GM19468 (cell line): Measurements from ENCODE around the gene APOF.
"Not testable (repeated sequence)": the region's sequence is repeated elsewhere in the genome, so short reads cannot be mapped to it uniquely, and the experiment has no call there.

ENCODE experiments used
- ATAC-seq: cut with Tn5 transposase; IDR thresholded peaks from one replicate; pipeline ENCODE4 v1.9.1; 2021; ENCODE audit warnings: mild to moderate bottlenecking, moderate library complexity, moderate number of reproducible peaks; ENCODE audit not compliant: unreplicated experiment; ENCODE audit errors: extremely low read depth

Gene APOF

DNA sequence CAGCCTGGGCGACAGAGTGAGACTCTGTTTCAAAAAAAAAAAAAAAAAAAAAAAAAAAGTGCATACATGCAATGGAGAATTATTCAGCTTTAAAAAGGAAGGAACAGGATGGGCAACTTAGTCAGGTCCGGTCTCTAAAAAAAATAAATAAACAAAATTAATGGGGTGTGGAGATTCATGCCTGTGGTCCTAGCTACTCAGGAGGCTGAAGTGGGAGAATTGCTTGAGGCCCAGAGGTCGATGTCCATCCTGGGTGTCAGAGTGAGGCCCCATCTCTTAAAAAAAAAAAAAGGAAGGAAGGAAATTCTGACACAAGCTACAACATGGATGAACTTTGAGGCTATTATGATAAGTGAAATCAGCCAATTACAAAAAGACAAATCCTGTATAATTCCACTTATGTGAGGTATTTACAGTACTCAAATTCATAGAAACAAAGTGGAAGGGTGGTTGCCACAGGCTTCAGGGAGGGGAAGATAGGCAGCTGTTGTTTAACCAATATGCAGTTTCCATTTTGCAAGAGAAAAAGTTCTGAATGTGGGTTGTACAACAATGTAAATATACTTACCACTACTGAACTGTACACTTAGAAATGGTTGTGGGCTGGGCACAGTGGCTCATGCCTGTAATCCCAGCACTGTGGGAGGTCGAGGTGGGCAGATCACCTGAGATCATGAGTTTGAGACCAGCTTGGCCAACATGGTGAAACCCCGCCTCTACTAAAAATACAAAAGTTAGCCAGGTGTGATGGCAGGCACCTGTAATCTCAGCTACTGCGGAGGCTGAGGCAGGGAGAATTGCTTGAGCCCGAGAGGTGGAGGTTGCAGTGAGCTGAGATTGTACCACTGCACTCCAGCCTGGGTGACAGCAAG lies 12.3 kb upstream of the APOF start:
- no peak for ATAC-seq

DNA sequence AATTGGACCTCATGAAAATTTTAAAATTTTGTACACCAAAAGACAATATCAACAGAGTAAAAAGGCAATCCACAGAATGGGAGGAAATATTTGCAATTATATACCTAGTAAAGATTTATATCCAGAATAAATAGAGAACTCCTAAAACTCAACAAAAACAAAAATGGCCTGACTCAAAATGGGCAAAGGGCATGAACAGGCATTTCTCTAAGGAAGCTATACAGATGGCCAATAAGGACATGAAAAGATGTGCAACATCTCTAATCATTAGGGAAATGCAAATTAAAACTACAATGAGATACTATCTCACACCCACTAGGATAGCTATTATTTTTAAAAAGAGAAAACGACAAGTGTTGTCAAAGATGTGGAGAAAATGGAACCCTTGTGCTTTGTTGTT lies 10.9 kb upstream of the APOF start:
- ATAC-seq = no peak

DNA sequence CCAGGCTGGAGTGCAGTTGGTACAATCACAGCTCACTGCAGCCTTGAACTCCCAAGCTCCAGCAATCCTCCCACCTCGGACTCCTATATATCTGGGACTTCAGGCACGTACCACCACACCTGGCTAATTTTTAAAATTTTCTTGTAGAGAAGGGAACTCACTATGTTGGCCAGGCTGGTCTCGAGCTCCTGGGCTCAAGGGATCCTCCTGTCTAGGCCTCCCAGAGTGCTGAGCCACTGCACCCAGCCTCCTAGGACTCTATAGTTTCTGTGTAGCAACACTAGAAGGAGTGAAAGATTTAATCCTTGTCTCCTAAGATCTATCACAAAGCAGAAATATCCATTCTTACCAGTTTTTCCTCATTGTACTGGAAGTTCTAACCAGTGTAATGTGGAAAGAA lies 4.3 kb upstream of the APOF start:
- no peak for ATAC-seq

DNA sequence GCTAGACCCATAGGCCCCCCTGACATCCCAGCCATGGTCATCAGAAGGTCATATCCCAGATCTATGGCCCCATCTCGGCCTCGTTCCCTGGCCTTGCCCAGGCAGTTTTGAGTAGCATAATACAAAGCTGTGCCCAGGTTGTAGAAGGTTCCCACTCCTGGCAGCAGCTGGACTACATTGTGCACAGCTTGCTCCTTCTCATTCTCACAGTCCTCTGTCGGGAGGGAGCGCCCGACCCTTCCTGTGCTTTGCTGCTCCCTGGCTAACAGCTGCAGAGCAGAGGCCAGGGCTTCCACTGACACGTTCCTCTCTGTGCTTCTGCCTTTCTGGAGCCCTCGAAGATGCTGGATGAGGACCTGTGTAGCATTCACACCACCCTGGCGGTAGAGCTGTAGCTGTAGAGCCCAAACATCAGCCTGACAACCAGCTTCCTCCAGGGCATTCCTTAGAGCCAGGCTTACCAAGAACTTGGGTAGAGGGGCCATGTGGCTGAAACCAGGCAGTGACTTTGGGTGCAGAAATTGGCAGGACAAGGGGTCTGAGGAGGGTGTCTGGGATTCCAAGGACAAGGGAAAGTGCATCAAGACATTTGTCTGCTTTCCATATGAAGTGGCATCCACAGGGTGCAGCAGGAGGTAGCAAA lies 1.0 kb downstream of the APOF start:
- no peak for ATAC-seq

DNA sequence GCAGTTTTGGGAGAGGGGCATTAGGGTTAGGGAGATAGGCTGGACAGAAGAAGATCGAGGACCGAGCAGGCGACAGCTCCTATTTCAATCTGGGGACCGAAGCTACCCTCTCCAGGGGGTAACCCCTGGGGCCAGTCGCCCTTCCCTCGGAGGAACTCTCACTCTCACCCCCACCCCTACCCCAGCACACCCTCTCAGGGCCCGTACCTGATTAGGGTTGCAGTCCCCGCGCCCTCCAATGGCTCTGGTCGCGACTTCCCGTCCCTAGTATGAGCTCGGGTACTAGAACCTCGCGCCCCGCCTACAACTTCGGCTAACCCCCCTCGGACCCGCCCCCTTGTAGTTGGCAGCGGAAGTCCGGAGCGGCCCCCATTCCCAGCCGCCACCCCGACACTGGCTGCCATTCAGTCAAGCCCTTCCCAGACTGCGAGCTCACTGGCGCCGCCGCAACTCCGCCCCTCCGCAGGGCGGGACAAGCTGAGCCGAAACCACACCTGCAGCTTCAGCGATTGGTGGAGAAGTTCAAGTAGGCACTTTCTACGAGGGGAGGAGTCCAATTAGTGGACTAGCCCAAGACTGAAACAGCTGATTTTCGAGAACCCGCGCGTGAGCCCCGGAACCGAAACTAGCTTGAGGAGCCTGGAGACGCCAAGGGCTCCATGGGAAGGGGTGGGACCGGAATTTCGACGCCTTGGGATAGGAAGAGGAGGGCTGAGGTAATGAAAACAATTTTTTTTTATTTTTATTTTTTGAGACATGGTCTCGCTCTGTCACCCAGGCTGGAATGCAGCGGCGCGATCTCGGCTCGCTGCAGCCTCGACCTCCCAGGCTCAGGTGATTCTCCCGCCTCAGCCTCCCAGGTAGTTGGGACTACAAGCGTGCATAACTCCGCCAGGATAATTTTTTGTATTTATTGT lies 2.5 kb downstream of the APOF start, which contains the start of gene STAT2:
TSS of gene STAT2 (minus strand) at position 257 of the 917 bp plus-strand sequence. CDS start 3,536 bp downstream, outside the sequence.
- ATAC-seq = peak; percentile 91

DNA sequence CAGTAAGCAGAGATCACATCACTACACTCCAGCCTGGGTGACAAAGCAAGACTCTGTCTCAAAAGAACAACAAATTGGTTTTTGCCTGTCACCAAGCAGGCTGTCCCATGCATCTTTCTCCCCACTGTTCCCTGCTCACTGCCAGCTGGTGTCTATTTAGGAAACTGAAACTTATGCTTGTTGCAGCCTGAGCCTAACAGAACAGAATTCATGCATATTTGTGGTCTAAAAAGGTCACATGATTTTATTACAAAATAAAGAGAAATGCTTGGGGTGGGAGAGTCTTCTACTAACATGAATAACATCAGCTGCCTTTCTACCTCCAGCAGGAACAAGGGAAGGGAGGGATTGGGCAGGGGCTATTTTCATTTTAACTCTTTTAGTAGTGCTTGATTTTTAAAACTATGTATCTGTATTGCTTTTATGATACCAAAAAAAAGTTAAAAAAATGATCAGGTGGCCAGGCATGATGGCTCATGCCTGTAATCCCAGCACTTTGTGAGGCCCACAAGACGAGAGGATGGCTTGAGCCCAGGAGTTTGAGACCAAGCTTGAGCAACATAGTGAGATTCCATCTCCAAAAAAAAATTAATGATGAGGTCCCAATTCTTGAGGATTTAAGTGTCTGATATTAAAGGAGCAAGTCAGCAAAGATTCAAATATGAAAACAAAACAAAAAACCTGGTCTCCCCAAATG lies 3.7 kb downstream of the APOF start:
- no peak for ATAC-seq

DNA sequence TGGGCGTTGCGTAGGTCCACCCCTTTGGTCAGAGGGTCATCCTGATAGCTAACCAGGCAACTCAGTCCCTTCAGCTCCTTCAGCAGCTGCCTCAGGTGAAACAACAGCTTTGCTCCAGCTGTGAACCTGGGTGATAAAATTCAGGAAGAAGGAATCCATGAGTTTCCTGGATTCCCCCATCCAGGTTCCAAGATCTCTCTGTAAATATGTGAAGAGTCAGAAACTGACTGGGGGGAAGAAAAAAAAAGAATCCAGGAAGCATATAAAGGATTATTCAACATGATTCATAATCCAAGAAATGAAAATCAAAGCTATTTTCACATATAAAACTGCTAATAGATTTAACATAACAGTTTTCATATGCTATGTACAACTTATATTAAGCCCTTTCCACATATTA lies 11.3 kb downstream of the APOF start:
- no peak for ATAC-seq

DNA sequence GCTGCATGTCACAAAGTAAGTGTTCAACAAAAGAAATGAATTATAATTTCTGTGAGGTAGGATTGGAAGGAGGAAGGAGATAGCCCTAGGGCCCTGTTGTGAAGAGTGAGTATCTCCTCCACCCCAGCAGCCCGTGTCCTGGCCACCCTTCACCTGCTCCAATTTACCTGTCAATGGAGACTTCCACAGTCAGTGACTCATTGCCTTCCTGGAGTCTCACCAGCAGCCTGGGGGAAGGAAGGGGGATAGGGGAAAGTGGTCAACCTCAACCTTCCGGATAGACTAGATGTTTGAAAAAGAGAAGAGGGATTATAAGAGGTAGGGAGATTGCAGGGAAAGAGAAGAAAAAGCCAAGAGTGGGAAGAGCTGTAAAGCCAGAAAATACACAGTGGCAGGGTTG lies 12.0 kb downstream of the APOF start:
- ATAC-seq = no peak

DNA sequence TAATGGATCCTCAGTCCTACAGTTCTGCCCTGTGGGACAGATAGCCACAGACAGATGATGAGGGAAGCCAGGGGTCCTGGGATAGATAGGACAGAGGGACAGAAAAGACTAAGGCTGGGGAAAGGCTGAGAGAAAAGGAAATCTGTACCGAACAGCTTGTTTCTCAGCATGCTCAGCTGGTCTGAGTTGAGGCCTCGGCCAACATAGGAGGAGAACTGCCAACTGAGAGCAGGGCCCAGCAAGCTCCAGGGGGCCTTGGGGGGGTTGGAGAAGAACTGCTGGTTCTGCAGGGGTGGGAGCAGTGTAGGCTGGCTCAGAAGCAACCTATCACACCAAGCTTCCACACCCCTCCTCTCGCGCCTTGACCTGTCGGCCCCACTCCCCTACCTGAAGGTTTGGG lies 13.9 kb downstream of the APOF start:
- no peak for ATAC-seq

DNA sequence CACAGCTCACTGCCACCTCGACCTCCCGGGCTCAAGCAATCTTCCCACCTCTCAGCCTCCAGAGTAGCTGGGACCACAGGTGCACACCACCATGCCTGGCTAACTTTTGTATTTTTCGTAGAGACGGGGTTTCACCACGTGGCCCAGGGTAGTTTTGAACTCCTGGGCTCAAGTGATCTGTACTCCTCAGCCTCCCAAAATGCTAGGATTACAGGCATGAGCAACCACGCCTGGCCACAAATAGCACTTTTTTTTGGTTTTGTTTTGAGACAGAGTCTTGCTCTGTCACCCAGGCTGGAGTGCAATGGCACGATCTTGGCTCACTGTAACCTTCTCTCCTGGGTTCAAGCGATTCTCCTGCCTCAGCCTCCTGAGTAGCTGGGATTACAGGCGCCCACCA lies 15.4 kb downstream of the APOF start:
- not testable (repeated sequence) for ATAC-seq

DNA sequence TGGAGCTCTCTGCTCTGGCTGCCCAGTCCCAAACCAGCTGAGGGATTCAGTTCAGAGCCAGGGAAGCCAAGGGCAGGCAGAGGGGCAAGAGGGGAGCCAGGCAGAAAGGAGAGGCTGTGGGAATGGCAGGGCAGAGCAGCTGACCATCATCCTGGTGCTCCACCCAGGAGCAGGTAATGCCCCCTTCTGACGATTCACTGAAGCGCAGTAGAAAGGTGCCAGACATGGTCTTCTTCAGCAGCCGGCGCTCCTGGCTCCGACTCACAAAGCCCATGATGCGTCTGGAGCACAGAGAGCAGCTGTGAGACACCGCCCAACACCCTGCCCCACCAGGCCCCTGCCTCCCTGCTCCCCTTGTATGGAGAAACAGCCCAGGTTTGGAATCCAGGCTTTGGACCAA lies 16.0 kb downstream of the APOF start:
- no peak for ATAC-seq

DNA sequence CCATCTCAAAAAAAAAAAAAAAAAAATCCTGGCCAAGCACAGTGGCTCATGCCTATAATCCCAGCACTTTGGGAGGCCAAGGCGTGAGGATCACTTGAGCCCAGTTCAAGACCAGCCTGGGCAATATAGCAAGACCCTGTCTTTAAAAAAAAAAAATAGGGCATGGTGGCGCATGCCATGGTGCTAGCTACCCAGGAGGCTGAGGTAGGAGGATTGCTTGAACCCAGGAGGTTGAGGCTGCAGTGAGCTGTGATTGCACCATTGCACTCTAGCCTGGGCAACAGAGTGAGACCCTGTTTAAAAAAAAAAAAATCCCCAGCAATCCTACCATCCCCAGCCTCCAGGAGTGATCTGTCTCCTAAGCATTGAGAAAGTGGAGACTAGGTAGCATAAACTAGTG lies 20.4 kb downstream of the APOF start:
- ATAC-seq = not testable (repeated sequence)

DNA sequence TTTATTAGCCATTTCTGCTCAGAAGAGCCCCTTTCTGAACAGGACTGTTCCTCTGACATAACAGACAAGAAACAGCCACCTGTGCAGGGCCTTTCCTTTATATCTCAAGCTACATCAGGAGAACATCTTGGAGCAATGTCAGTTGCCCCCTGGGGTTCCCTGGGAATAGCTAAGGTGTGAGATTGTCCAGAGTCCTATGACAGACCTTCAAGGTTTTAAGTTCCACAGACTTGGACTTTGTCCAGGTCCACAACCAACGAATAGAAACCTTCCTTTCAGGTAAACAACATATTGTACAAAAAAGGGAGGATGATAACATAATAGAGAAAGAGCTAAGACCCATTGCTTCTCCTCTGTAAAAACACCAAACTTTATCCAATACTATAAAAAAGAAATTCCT lies 21.0 kb downstream of the APOF start:
- ATAC-seq = no peak

DNA sequence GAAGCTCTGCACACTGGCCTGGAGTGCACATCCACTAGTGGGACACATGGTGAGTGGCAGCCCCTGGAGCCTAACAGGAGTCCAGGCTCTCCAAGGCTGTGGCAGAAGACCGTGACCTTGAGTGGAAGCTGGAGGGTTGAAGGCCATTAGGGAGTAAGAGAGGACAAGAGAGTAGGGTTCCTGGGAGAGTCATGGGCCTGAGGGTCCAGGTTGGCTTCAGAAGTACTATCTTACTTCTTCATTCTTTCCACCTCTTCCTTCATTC lies 23.6 kb downstream of the APOF start:
- ATAC-seq = no peak

DNA sequence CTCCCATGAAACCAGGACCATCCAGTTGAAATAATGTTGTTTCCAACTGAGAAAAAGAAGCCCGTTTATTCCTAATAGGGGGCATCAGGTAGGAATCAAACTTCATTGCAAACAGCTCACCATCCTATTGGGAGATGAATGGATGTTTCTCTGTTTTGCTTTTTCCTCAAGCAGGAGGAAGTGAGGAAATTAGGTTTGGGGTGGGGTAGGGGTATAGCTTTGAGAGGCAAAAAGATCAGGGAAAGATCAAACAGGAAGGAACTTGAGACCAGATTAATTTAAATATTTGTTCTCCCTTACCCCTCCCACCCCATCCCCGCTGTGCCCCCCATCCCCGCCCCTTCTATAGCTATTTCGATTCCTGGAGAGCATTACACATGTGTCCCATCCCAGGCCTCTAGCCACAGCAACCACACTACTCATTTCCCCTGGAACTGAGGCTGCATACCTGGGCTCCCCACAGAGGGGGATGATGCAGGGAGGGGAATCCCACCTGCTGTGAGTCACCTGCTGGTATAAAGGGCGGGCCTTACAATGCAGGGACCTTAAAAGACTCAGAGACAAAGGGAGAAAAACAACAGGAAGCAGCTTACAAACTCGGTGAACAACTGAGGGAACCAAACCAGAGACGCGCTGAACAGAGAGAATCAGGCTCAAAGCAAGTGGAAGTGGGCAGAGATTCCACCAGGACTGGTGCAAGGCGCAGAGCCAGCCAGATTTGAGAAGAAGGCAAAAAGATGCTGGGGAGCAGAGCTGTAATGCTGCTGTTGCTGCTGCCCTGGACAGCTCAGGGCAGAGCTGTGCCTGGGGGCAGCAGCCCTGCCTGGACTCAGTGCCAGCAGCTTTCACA lies 24.1 kb downstream of the APOF start, which contains the start of gene IL23A:
TSS of gene IL23A (plus strand) at position 577 of the 850 bp plus-strand sequence. CDS start at position 738, 161 bp downstream.
- no peak for ATAC-seq

DNA sequence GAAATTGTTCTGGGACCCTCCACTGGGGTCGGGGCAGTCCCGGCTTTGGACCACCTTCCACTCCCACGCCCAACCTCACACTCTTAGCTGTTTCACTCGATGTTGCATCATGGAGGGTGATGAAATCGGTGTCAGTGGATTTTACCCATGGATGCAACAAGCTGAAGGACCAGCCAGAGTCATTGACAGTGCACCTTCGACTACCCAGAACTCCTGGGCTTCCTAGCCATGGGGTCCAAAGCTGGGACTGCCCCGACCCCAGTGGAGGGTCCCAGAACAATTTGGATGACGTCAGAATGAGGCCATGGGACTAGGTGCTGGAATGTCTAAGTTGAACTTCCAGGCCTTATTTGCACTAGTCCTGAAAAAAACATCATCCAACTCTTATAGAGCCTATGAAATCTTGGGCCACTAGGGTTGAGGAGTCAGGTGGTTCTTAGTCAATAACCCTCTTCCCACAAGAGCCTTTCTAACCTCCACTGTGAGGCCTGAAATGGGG lies 24.9 kb downstream of the APOF start:
- ATAC-seq = no peak

DNA sequence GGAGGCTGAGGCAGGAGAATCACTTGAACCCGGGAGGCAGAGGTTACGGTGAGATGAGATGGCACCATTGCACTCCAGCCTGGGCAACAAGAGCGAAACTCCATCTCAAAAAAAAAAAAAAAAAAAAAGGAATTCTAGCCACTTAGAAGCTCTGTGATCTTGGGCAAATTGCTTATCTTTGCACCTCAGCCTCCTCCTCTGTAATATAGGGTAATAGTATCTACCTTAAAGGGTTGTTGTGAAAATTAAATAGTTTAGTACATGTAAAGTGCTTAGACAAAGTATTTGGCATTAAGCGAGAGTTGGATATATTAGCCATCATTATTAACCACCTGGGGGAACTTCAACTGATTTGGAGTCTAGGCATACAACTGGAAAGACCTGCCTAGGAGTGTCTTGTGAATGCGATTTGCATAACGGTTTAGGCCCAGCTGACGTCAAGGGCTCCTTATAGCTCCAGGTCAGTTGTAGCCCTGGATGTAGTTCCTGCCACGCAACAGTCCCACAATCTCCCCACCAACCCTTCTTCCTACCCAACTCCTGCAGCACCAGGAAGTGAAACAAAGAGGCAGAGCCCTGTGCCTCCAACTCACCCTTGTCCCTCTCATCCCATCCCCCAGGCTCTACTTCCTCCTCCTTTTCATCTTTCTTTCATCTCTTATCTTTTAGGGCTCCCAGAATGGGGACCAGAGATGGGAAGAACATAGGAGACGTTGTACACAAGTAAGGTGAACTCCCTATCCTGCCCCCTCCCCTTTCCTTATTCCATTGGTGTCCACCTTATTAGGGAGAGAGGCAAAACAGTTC lies 26.1 kb downstream of the APOF start:
- ATAC-seq = no peak

DNA sequence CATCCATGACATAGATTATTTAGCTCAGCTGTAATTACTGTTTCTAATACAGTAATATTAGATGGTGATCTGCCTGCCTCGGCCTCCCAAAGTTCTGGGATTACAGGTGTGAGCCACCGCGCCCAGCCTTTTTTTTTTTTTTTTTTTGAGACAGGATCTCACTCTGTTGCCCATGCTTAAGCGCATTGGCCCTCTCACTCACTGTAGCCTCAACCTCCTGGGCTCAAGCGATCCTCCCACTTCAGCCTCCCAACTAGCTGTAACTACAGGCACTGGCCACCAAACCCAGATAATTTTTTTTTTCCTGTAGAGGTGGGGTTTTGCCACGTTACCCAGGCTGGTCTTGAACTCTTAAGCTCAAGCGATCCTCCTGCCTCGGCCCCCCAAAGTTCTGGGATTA lies 27.1 kb downstream of the APOF start:
- not testable (repeated sequence) for ATAC-seq
